HG02678 (cell line): ENCODE results near the gene P2RX4.
"Not testable (repeated sequence)": the region's sequence is repeated elsewhere in the genome, so short reads cannot be mapped to it uniquely, and the experiment has no call there.

Experiments used
- ATAC-seq: cut with Tn5 transposase; IDR thresholded peaks from one replicate; pipeline ENCODE4 v1.9.1; 2021; ENCODE audit warnings: mild to moderate bottlenecking, moderate library complexity; ENCODE audit not compliant: unreplicated experiment

P2RX4 gene

GRCh38 chr12:121273364-121273896, 63.5 kb downstream of the P2RX4 start:
- ATAC-seq: no peak

GRCh38 chr12:121274036-121274763, 64.3 kb downstream of the P2RX4 start:
- no peak for ATAC-seq

GRCh38 chr12:121277374-121277759, 67.4 kb downstream of the P2RX4 start:
- no peak for ATAC-seq

GRCh38 chr12:121278169-121279070, 68.5 kb downstream of the P2RX4 start:
- ATAC-seq: no peak

- ATAC-seq: no peak
Observed at GRCh38 chr12:121279071-121279375, 69.1 kb downstream of the P2RX4 start.

GRCh38 chr12:121279507-121279915, 69.6 kb downstream of the P2RX4 start:
- no peak for ATAC-seq

GRCh38 chr12:121280531-121280930, 70.6 kb downstream of the P2RX4 start:
- ATAC-seq: not testable (repeated sequence)

GRCh38 chr12:121281116-121281515, 71.2 kb downstream of the P2RX4 start:
- not testable (repeated sequence) for ATAC-seq

GRCh38 chr12:121282072-121282742, 72.3 kb downstream of the P2RX4 start:
- ATAC-seq: no peak

- ATAC-seq: not testable (repeated sequence)
Observed at GRCh38 chr12:121282910-121283309, 73.0 kb downstream of the P2RX4 start.

GRCh38 chr12:121283388-121283787, 73.5 kb downstream of the P2RX4 start:
- no peak for ATAC-seq
